Right atrium auricular region (tissue), 2 donors: ENCODE data around the gene PRPF4. TPM values are rescaled to one million over a fixed set of nuclear protein-coding genes. Genes with fewer than 3 reads are reported as not detected.

Experiments
- DNase-seq: peaks from one replicate; pipeline ENCODE4 v3.0.0-alpha.2; 2019; ENCODE audit warnings: low spot score
- H3K27ac ChIP-seq, 2 donors: fragments of 200-600 bp; sonication (generic); 1 replicate in 1 of 2; 2 replicates in 1 of 2; pipeline ENCODE4 v1.5.1; 2016 to 2019
- H3K27me3 ChIP-seq, 2 donors: fragments of 200-600 bp; sonication (generic); one replicate each; pipeline versions ENCODE4 v1.5.1 to v1.6.0; 2017 to 2019
- H3K36me3 ChIP-seq: fragments of 200-600 bp; sonication (generic); one replicate; pipeline ENCODE4 v1.5.1; 2016
- H3K4me1 ChIP-seq, 2 donors: fragments of 200-600 bp; sonication (generic); one replicate each; pipeline versions ENCODE4 v1.5.1 to v1.6.0; 2017 to 2019
- H3K4me3 ChIP-seq, 2 donors: fragments of 200-600 bp; sonication (generic); 1 replicate in 1 of 2; 2 replicates in 1 of 2; pipeline ENCODE4 v1.5.1; 2017 to 2019; ENCODE audit warnings: mild to moderate bottlenecking in 1 of 2, moderate library complexity in 1 of 2
- H3K9me3 ChIP-seq, 2 donors: fragments of 200-600 bp; sonication (generic); one replicate each; pipeline ENCODE4 v1.5.1; 2019
- total RNA-seq, 2 donors: library from RNA; depleted of rRNA; stranded (reverse); fragments of >200 nt; gene quantifications; one replicate each; pipeline ENCODE4 v1.1.0, GENCODE V29; 2016
- TF ChIP-seq, protein P1 (sequence below), 2 donors: fragments of 200-600 bp; sonication (generic); IDR thresholded peaks; one replicate each; pipeline ENCODE4 v1.5.1; 2019; ENCODE audit warnings: antibody characterized with exemption in 2 of 2

PRPF4 gene
- total RNA-seq, 2 donors from 2014 or later, result 8.7 to 11.1 TPM

- H3K36me3 ChIP-seq, result no peaks in the 10 kb centered on the region
- TF ChIP-seq, protein P1, sequence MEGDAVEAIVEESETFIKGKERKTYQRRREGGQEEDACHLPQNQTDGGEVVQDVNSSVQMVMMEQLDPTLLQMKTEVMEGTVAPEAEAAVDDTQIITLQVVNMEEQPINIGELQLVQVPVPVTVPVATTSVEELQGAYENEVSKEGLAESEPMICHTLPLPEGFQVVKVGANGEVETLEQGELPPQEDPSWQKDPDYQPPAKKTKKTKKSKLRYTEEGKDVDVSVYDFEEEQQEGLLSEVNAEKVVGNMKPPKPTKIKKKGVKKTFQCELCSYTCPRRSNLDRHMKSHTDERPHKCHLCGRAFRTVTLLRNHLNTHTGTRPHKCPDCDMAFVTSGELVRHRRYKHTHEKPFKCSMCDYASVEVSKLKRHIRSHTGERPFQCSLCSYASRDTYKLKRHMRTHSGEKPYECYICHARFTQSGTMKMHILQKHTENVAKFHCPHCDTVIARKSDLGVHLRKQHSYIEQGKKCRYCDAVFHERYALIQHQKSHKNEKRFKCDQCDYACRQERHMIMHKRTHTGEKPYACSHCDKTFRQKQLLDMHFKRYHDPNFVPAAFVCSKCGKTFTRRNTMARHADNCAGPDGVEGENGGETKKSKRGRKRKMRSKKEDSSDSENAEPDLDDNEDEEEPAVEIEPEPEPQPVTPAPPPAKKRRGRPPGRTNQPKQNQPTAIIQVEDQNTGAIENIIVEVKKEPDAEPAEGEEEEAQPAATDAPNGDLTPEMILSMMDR (IDR thresholded peaks at IDR 0.05), result no peak
- H3K4me1 ChIP-seq, result peaks cover 0 to 6% of the 10 kb centered on the region in 2 donors
- DNase-seq, result no peak
- no peaks in the 10 kb centered on the region for H3K27me3 ChIP-seq
- H3K27ac ChIP-seq, result no peak overlapping the region
- H3K9me3 ChIP-seq, result no peaks in the 10 kb centered on the region
- no peak overlapping the region for H3K4me3 ChIP-seq
These were observed 56.3 kb downstream of the PRPF4 start for GRCh38 chr9:113331780-113332179.

- DNase-seq, result no peak
- H3K9me3 ChIP-seq, result no peaks in the 10 kb centered on the region
- H3K27ac ChIP-seq, result no peak overlapping the region
- H3K4me3 ChIP-seq, result no peak overlapping the region
- TF ChIP-seq, protein P1 (IDR thresholded peaks at IDR 0.05), result no peak
- no peaks in the 10 kb centered on the region for H3K36me3 ChIP-seq
- peaks cover 0 to 16% of the 10 kb centered on the region in 2 donors for H3K4me1 ChIP-seq
- H3K27me3 ChIP-seq, result no peaks in the 10 kb centered on the region
These were observed 62.3 kb downstream of the PRPF4 start for GRCh38 chr9:113337714-113338113.

DNA sequence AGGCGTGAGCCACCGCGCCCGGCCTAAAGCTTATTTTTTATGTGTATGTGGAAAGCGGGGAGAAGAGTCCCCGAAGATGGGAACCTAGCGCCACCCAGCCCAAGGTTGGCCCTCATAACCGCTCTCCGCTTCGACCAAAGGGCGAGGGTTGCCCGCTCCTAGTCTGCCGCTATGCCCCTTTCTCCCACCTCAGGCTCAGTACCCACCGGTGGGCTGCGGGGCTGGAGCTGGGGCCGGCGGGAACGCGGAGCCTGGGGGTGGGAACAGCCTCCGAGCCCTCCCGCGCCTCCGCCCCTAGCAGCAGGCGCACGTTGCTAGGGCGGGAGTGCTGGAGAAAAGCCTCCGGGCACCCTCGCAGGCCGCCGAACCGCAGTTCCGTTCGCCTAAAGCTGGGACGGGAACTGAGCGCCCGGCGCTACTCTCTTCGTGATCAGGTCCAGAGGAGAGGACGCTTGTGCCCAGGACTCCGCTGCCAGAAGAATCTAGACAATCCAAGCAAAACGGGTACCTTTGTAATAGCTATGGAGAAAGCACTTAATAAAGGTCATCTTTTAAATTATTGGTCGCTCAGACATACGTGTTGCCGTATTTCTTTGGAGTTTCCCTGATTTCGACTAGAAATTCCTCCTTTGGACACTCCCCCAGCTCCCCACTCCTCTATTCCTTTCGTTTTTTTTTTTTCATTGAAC is 64.7 kb downstream of the PRPF4 start, which contains the start of gene WDR31:
WDR31 (minus strand) TSS at position 265 of the 689 bp plus-strand sequence. CDS start 8,253 bp downstream, outside the sequence.
- TF ChIP-seq, protein P1 (IDR thresholded peaks at IDR 0.05), result no peak
- H3K4me3 ChIP-seq, result peak within 1 kb of the TSS; percentile 60 to 80
- peak within 1 kb of the TSS; percentile 79 to 84 for H3K27ac ChIP-seq
- peak; percentile 89 for DNase-seq
- H3K4me1 ChIP-seq, result peaks cover 0 to 16% of the 10 kb centered on the region in 2 donors
- H3K36me3 ChIP-seq, result no peaks in the 10 kb centered on the region
- H3K9me3 ChIP-seq, result no peaks in the 10 kb centered on the region
- no peaks in the 10 kb centered on the region for H3K27me3 ChIP-seq

DNA sequence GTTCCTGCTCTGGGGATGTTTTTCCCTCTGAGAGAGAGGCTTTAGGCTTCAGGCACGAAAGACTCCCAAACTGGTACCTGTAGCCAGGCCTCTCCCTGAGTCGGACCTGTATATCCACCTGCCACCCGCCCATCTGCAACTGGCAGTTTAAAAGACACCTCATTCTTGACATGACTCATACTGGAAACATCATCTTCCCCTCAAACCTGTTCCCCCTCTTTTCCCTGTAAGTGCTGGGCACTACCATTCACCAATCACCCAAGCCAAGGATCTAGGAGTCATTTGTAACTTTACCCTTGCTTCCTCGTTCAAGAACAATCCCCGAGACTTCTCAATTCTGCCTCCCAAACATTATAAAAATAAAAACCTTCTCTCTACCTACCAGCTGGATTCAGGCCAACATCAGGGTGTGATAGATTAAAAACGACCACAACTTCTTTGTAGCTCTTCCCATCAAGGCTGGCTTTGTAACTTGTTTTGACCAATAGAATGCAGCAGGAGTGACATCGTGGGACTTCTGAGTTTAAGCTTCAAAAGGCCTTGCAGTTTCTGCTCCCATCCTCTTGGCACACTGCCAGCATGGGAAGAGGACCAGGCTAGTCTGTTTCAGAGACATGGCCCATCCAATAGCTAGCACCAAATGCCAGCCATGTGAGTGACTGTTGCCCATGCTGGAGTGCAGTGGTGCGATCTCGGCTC is 66.4 kb downstream of the PRPF4 start:
- Histone ChIP-seq H3K9me3 (no peaks in the 10 kb centered on the region), H3K36me3 (no peaks in the 10 kb centered on the region), H3K27me3 (no peaks in the 10 kb centered on the region), H3K4me1 (peaks cover 0 to 16% of the 10 kb centered on the region in 2 donors), H3K27ac (no peak overlapping the region), H3K4me3 (no peak overlapping the region)
- no peak for DNase-seq
- TF ChIP-seq, protein P1 (IDR thresholded peaks at IDR 0.05), result no peak

Other genes with a start within 250 kb of the PRPF4 start
- gene ZFP37, start 218.9 kb upstream of the PRPF4 start, total RNA-seq, result 1 to 10 TPM; 1.0 to 2.2 TPM
- gene SLC31A2, start 124.7 kb upstream of the PRPF4 start, total RNA-seq, result 10 to 100 TPM in 1 of 2 donors, 1 to 10 TPM in 1; 9.5 to 19.5 TPM
- 10 to 100 TPM; 14.7 to 16.6 TPM for gene FKBP15, start 54.4 kb upstream of the PRPF4 start, total RNA-seq
- 10 to 100 TPM; 10.0 to 11.1 TPM for gene SLC31A1, start 54.1 kb upstream of the PRPF4 start, total RNA-seq
- 10 to 100 TPM; 31.7 to 42.6 TPM for gene CDC26, start 86 bp upstream of the PRPF4 start, total RNA-seq
- not detected for gene RNF183, start 27.7 kb downstream of the PRPF4 start, total RNA-seq
- gene WDR31, start 64.6 kb downstream of the PRPF4 start, total RNA-seq, result 1 to 10 TPM; 2.3 to 4.6 TPM
- 1 to 10 TPM in 1 of 2 donors, under 1 TPM in 1; 0.48 to 3.8 TPM for gene BSPRY, start 73.9 kb downstream of the PRPF4 start, total RNA-seq
- gene HDHD3, start 101.3 kb downstream of the PRPF4 start, total RNA-seq, result 10 to 100 TPM; 20.0 to 25.6 TPM
- 10 to 100 TPM; 16.2 to 17.8 TPM for gene ALAD, start 125.6 kb downstream of the PRPF4 start, total RNA-seq
- 10 to 100 TPM; 17.9 to 21.5 TPM for gene POLE3, start 135.0 kb downstream of the PRPF4 start, total RNA-seq
- gene C9orf43, start 135.1 kb downstream of the PRPF4 start, total RNA-seq, result not detected
- 100 to 1,000 TPM; 112 to 184 TPM for gene RGS3, start 188.1 kb downstream of the PRPF4 start, total RNA-seq